HG03280 (cell line): Measurements from ENCODE around the gene E2F8.

Experiments used
- ATAC-seq: cut with Tn5 transposase; IDR thresholded peaks from one replicate; pipeline ENCODE4 v1.9.1; 2021; ENCODE audit warnings: mild to moderate bottlenecking, moderate library complexity; ENCODE audit not compliant: unreplicated experiment

Gene E2F8

GRCh38 chr11:19187114-19187832, 53.5 kb downstream of the E2F8 start:
- no peak for ATAC-seq

- ATAC-seq = no peak
Observed at GRCh38 chr11:19185516-19186052, 55.2 kb downstream of the E2F8 start.

DNA sequence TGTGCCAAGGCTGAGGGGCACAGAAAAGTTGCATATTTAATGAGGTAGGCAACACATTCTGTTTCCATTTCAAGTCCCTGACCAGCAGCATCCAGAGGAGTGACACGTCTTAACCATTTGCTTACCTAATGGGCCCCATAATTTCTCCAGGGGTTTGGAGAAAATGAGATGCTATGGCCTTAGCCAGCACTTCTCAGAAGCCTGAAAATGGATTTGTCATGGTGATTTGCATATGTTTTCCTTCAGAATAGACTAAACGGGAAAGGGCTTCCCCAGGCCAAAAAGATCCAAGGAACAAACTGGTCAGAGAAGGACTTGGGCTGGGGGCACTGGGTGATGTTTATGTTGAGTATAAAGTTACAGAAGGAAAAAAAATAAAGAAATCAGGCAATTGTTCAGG, 55.7 kb downstream of the E2F8 start:
- no peak for ATAC-seq

- ATAC-seq = no peak
Observed at GRCh38 chr11:19183646-19184045, 57.1 kb downstream of the E2F8 start.

DNA sequence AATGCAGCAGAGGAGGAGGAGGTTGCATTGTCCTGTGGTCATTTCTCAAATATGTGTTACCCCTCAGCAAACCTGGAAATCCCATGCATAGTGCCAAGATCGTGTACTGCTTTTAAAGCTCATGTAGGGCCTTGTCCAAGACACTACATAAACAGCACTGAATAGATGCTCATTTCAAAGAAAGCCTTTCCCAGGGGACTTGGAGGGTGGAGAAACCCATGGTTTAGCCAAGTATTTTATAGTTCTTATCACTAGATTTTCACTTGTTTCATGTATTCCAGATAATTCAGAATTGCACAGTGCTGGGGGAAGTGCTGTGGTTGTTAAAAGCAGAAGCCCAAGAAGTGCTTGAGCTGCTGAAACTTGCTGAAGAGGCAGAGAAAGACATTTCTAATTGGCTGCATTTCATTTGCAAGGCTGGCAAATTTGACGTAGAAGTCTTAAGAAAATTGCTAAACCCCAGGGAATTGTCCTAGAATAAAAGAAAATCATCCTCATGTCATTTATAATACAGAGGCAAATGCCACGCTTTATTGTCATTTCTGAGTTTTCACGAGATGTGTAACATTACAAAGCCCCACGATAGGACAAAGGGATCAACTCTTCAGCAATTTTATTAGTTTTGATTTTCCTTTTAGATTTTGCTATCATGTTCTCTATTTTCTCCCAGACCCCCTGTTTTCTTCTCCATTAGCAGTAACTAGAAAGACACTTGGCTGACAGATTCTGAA, 59.0 kb downstream of the E2F8 start:
- no peak for ATAC-seq

DNA sequence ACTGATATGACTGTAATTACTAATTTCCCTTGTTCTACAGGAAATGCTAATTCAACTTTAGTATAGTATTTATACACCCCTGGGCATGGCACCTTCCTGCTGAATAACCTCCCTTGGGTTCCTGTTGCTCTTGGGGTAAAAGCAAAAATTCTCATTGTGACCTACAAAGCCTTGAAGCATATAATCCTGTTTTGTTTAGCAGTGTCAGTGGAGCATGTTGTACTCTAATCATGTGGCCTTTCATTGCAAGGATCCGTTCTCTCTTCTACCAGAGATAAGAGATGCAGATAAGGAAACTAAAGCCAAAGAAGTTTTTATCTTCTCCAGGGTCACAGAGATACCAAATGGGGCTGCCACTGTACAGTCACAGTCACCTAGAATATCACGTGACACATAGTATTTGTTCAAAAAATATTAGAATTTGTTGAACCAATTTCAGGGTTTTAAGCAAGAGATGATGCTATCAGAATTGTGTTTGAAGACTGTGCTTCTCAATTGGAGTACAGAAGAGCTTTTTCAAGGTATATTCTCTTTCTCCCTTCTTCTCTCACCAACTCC, 64.0 kb downstream of the E2F8 start:
- no peak for ATAC-seq
